BE2C (cell line): ENCODE measurements around the gene KRT74.

ENCODE experiments used
- DNase-seq: peaks from one replicate; pipeline ENCODE4 v3.0.0-alpha.2; 2020
- H3K27me3 ChIP-seq: fragments of 250-450 bp; sonication (Bioruptor Pico); 2 replicates; pipeline ENCODE4 v1.5.1; 2020; ENCODE audit warnings: mild to moderate bottlenecking
- H3K36me3 ChIP-seq: fragments of 250-450 bp; sonication (Bioruptor Pico); 2 replicates; pipeline ENCODE4 v1.5.1; 2020; ENCODE audit warnings: mild to moderate bottlenecking
- H3K4me1 ChIP-seq: fragments of 250-450 bp; sonication (Bioruptor Pico); 2 replicates; pipeline ENCODE4 v1.5.1; 2020
- H3K4me3 ChIP-seq: 2 replicates; pipeline ENCODE4 v1.5.1; 2011; ENCODE audit warnings: low read depth, low read length
- H3K9me3 ChIP-seq: fragments of 250-450 bp; sonication (Bioruptor Pico); 2 replicates; pipeline ENCODE4 v1.5.1; 2020
- TF ChIP-seq, protein P1 (sequence below): IDR thresholded peaks from 2 replicates; pipeline ENCODE4 v1.5.1; 2012; ENCODE audit warnings: mild to moderate bottlenecking, low read depth, low read length

KRT74 gene

DNA sequence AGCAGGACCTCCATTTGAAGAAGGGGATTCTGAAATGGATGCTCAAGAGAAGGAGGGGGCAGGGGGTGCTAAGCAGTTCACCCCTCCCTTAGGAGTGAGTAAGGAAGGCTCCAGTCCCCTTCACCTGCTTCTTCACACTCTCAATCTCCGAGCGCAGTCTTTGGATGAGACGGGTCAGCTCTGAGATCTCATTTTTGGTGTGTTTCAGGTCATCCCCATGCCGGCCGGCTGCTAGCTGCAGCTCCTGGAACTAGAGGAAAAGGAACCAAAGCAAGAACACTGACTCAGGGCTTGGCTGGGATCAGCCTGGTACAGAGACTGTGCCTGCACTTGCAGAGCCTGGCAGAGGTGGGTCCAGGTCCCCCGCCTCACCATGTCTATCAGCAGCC, 37.4 kb upstream of the KRT74 start:
- TF ChIP-seq, protein P1, sequence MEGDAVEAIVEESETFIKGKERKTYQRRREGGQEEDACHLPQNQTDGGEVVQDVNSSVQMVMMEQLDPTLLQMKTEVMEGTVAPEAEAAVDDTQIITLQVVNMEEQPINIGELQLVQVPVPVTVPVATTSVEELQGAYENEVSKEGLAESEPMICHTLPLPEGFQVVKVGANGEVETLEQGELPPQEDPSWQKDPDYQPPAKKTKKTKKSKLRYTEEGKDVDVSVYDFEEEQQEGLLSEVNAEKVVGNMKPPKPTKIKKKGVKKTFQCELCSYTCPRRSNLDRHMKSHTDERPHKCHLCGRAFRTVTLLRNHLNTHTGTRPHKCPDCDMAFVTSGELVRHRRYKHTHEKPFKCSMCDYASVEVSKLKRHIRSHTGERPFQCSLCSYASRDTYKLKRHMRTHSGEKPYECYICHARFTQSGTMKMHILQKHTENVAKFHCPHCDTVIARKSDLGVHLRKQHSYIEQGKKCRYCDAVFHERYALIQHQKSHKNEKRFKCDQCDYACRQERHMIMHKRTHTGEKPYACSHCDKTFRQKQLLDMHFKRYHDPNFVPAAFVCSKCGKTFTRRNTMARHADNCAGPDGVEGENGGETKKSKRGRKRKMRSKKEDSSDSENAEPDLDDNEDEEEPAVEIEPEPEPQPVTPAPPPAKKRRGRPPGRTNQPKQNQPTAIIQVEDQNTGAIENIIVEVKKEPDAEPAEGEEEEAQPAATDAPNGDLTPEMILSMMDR, result no peak
- no peak for DNase-seq
- H3K9me3 ChIP-seq, result no peaks in the 10 kb centered on the region
- H3K36me3 ChIP-seq, result no peaks in the 10 kb centered on the region
- no peak overlapping the region for H3K4me3 ChIP-seq
- no peaks in the 10 kb centered on the region for H3K4me1 ChIP-seq
- peaks cover 11% of the 10 kb centered on the region; the same call in 1 of the 2 replicates for H3K27me3 ChIP-seq

DNA sequence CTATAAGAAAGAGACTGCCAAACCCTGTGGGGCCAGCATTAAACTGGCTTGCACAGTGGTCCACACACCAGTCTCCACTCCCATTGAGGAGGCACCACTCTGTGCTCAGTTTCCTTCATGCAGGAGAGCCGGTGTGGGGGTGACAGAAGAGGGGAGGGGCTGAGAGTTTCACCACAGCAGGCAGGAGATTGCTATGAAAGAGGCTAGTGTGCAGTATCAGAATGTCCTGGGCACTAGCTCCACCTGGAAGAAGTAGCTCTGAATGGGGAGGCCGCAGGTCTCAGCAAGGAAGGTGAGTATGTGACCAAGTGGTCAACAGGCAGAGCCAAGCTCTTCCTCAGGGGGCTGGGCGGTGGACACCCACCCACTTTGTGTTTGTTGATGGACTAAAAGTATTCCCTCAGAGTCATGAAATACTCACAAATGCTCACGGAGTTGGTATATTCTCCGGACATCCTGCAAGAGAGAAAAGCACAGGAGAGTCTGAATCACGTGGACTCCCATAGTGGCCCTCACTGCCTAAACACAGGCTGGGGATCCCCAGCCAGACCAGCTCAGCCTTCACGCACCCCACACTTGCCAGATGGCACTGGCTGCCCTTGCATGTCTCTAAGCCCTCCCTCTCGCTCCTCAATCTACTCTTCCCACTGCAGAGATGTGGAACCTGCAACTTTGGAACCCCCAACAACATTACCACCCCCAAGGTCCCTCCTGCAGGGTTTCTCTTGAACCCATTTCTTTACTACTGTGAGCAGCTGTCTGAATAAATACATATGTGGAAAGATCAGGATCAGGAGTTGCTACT, 35.4 kb upstream of the KRT74 start:
- Histone ChIP-seq H3K9me3 (no peaks in the 10 kb centered on the region), H3K4me1 (no peaks in the 10 kb centered on the region), H3K27me3 (0 out of 2 replicates have a peak, but pooled peaks cover 8% of the 10 kb centered on the region), H3K4me3 (no peak overlapping the region), H3K36me3 (no peaks in the 10 kb centered on the region)
- no peak for DNase-seq
- TF ChIP-seq, protein P1, result no peak

DNA sequence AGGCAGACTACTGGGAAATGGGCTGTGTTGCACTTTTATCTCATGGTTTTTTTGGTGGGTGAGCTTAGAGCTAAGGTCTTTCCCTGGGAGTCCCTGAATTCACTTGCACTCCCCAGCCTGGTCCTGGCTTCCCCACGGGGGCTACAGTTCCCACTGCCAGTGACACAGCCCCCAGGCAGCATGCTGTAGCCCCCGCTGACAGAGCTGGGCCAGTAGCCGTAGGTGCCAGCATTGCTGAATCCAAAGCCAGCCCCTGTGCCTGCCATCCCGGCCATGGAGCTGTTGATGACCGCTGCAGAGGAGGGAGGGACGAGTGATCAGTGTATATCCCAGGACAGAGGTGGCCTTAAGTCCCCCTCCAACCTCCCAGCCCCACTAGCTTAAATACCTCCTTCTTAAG, 34.5 kb upstream of the KRT74 start:
- TF ChIP-seq, protein P1, result no peak
- Histone ChIP-seq H3K9me3 (no peaks in the 10 kb centered on the region), H3K36me3 (no peaks in the 10 kb centered on the region), H3K4me1 (no peaks in the 10 kb centered on the region), H3K27me3 (0 out of 2 replicates have a peak, but pooled peaks cover 8% of the 10 kb centered on the region), H3K4me3 (no peak overlapping the region)
- DNase-seq, result no peak

DNA sequence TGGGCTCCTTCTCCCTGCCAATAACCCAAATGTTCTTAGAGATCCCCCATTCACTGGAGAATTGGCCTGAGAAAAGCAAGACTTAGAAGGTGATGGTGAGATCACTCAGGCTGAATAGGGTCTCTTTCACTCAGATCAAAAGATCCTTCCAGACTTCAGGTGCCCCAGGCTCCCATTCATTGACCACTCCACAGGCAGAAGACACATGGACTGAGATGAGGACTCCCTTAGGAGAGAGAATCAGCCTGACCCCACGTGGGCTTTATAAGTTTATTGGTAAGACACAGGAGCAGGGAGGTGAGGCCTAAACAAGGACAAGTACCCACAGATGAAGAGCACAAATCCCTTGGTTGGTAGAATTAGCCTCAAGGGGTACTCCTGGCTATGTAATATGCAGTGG, 33.7 kb upstream of the KRT74 start:
- no peaks in the 10 kb centered on the region for H3K9me3 ChIP-seq
- H3K36me3 ChIP-seq, result no peaks in the 10 kb centered on the region
- TF ChIP-seq, protein P1, result no peak
- no peak overlapping the region for H3K4me3 ChIP-seq
- H3K27me3 ChIP-seq, result peaks cover 10% of the 10 kb centered on the region
- DNase-seq, result no peak
- H3K4me1 ChIP-seq, result no peaks in the 10 kb centered on the region

DNA sequence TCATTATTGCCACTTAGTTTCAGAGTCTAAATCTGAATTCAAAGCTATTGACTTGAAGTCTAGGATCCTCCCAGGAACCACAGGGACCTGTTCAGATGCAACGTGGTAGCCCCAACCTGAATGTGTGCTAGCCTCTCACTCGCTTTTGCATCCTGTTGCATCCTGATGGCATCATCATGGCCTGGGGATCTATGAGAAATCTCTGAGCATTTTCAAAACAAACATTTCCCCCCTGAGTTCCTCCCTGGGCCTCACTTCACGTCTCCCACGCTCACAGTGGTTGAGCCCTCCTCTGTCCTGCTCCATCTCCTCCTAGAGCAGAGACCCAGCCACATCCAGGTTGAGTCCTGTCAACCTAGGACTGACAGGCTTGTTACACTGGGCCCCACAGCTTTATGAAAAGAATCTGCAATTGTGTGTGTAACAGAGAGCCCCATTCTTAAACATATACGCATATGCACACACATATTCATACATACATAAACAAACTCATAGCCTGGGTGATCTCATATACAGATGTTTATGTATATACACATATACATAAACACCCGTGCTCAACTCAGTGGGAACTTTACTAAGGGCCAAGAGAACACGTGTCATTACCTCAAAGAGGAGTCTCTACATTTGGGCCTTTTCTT, 33.1 kb upstream of the KRT74 start:
- TF ChIP-seq, protein P1, result no peak
- no peaks in the 10 kb centered on the region for H3K4me1 ChIP-seq
- DNase-seq, result no peak

DNA sequence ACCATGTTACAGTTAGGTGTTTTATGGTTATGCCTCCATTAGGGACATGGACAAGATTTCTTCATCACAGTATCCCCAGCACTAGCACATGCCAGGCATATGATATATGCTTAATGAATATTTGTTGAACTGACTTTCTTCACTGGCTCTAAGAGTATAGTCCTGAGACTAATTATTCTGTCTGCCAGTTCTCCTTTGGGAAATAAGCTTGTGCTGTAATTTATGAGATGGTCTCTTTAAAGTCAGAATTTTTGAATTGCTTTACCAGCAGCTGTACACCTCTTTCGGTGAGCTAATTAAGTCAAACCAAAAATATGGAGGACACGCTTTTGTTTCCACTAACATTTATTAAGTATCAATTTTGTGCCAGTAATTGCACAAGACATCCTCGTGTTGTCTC, 32.5 kb upstream of the KRT74 start:
- no peaks in the 10 kb centered on the region for H3K9me3 ChIP-seq
- no peak overlapping the region for H3K4me3 ChIP-seq
- H3K36me3 ChIP-seq, result no peaks in the 10 kb centered on the region
- DNase-seq, result no peak
- H3K4me1 ChIP-seq, result no peaks in the 10 kb centered on the region
- TF ChIP-seq, protein P1, result no peak
- H3K27me3 ChIP-seq, result peaks cover 12% of the 10 kb centered on the region

More for the DNA sequence above, 33.1 kb upstream of the KRT74 start:
- Histone ChIP-seq H3K27me3 (peaks cover 12% of the 10 kb centered on the region), H3K9me3 (no peaks in the 10 kb centered on the region), H3K36me3 (no peaks in the 10 kb centered on the region), H3K4me3 (no peak overlapping the region)
